Stimulated activated CD8-positive, alpha-beta memory T cell treated with anti-CD3 and anti-CD28 coated beads, Interleukin-7, amount 100 ng/mL, for 4 hours (primary cell): ENCODE results near the gene TRAPPC14.

ENCODE experiments used
- DNase-seq, 2 donors: peaks; one replicate each; pipeline ENCODE4 v3.0.0-alpha.2; 2020; ENCODE audit warnings: low read depth in 2 of 2

TRAPPC14 gene

DNA sequence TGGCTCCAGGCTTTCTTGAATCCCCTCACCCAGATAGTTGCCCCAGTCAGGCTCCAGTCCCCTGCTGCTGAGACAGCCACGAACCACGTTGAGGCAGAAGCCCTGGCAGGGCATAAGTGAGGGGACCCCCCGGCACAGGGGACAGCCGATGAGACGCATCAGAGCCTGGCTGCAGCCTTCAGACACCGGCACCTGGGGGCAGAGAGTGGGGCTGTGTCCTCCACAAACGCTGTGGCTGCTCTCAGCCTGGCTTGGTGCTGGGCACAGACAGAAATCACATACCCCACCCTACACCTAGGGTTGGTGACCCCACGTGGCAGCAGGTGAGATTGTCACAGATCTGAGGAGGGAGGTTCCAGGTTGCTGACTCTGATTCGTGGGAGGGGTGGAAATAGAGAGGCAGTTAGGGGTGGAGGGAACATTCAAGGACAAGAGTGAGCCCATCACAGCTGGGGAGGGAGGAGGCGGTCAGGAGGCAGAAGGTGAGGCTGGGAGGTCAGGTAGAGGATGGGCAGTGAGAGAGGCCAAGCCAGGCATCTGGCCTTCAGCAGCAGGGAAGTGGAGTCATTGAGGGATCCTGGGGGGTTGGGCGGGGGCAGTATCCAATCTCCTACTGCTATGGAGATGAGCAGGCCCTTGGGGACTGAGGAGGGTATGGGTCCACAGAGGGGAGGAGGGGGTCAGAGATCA lies 15.4 kb upstream of the TRAPPC14 start:
- DNase-seq: no peak

DNA sequence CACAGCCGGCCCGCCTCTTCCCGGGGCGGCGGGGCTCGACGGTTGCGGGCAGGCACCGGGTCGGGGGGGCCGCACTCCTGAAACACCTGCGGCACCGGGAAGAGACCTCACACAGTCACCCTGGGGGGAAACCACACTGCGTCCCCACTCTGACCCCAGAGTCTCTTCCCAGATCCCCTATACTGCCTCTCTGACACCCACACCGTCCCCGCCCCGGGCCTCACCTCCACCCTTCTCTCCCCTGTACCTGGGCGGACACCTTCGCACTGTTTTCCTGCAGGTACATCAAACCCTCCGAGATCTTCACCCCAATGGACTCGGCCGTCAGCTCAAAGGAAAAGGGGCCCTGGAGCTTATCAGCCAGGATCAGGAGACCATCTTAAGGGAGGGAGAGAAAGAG lies 13.3 kb upstream of the TRAPPC14 start:
- no peak for DNase-seq

DNA sequence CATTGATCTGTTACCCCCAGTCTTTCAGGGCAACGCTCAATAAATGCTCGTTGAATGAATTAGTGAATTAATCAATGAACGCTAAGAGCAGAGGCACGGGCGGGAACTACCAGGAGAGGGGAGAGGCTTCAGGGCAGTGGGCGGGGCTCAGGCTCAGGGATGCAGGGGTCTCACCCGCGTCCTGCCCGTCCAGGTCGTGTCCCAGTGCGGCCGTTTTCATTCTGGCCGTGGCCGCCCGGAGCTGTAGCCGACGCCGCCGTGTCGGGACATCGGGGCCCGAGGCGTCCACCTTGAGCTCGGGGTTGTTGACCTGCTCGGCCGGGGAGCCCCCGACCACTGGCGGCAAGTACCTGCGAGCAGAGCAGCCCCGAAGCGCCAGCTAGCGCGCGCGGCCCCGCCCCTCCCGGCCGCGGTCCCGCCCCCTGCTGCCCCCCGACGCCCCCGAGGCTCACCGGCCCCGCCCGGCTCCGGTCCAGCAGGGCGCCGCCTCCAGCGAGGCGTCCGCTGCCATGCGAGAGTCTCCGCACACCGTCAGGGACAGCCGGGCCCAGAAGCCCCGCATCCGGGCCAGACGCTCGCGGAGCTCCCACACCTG lies 12.7 kb upstream of the TRAPPC14 start:
- peak in 1 of 2 donors; percentile 31 for DNase-seq

GRCh38 chr7:100170101-100170897 lies 11.8 kb upstream of the TRAPPC14 start:
- no peak for DNase-seq

- no peak for DNase-seq
Measured at GRCh38 chr7:100169147-100169850, 10.8 kb upstream of the TRAPPC14 start.

DNA sequence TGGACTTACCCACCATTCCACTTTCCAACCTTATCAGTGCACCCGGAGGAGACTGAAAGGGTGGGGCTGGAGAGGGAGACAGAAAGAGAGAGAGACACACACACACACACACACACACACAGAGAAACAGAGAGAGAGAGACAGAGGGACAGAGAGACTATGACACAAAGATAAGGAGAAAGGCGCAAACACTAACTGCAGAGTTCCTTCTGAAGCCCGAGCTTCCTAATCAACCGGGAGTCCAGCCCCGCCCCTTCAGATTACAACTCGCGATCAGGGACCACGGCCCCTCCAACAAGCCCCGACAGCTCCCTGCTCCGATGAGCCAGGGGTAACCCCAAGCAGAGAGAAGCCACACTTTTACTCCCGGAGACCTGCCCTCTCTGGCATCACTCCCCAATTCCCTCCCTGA lies 9.4 kb upstream of the TRAPPC14 start:
- no peak for DNase-seq

GRCh38 chr7:100166970-100167911 lies 8.7 kb upstream of the TRAPPC14 start:
- no peak for DNase-seq

GRCh38 chr7:100166317-100166940 lies 7.9 kb upstream of the TRAPPC14 start:
- no peak for DNase-seq

- no peak for DNase-seq
Measured at GRCh38 chr7:100163871-100164270, 5.3 kb upstream of the TRAPPC14 start.

GRCh38 chr7:100163006-100163531 lies 4.5 kb upstream of the TRAPPC14 start:
- no peak for DNase-seq

- DNase-seq: no peak
Measured at GRCh38 chr7:100160067-100160466, 1.5 kb upstream of the TRAPPC14 start.

DNA sequence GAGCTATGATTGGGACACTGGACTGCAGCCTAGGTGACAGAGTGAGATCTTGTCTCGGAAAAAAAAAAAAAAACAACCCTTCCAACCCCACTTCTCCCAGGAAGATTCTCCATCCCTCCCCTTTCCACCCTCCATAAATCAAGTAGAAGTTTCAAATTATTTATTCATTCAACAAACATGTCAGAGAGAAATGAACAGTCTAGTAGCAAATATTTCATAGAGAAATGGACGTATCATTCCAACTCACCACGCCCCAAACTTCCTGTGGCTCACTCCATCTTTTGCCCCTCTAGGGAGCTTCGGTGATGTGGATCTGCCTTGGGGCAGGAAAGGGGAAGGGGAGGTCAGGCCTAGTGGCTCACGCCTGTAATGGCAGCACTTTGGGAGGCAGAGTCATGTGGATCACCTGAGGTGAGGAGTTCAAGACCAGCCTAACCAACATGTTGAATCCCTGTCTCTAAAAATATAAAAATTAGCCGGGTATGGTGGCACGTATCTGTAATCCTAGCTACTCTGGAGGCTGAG lies 638 bp upstream of the TRAPPC14 start:
- DNase-seq: no peak

DNA sequence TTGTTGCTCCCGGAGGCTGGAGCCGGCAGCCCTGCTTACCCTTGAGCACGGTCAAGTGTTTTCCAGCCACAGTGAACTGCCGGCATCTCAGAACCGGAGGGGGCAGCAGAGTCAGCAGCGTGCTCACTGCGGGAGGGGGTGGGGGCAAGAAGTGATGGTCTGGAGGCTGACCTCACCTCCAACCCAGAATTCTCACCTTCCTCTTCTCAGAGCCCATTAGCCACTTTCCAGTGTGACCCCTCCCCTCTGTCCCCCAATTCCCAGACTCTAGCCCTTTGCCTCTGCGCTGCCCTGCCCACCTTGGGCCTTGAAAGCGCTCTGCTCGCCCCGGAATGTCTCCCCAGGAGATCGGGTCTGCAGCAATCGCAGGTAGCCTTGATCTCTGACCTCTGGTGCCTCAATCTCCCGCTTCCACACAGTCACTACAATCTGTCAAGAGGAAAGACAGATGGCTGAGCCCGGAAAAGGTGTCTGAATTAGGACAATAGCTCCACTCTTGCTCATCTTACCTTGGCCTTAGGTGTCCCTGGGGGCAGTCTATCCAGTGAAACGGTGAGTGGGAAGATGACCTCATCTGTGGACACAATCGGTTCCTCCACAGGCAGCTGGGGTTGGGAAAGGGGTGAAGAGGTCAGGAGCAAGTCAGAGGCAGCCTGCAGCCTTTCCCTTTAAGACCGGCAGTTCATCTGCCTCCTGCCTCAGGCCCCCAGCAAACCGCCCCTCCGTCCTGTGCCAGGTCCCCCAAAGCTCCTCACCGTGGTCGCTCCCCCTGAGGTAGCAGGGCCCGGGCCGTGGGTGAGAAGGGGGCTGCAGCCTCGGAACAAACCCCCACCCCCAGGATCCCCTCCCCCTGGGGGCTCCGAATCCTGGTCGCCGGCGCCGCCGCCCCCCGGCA lies 942 bp downstream of the TRAPPC14 start:
- no peak for DNase-seq

DNA sequence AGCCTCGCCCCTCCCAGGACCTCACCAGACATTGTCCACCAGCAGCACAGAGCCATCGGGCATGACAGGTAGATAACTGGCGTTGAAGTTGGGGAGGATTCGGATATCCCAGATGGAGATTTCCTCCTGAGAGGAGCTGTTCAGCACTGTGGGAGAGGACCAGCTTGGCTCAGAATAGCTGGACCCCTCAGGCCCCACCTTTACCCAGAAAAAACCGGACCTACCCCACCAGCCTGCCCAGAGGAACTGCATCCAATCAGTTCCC lies 1.5 kb downstream of the TRAPPC14 start:
- no peak for DNase-seq

- no peak for DNase-seq
Measured at GRCh38 chr7:100156331-100157068, 2.0 kb downstream of the TRAPPC14 start.

GRCh38 chr7:100155553-100156317 lies 2.8 kb downstream of the TRAPPC14 start:
- DNase-seq: no peak

DNA sequence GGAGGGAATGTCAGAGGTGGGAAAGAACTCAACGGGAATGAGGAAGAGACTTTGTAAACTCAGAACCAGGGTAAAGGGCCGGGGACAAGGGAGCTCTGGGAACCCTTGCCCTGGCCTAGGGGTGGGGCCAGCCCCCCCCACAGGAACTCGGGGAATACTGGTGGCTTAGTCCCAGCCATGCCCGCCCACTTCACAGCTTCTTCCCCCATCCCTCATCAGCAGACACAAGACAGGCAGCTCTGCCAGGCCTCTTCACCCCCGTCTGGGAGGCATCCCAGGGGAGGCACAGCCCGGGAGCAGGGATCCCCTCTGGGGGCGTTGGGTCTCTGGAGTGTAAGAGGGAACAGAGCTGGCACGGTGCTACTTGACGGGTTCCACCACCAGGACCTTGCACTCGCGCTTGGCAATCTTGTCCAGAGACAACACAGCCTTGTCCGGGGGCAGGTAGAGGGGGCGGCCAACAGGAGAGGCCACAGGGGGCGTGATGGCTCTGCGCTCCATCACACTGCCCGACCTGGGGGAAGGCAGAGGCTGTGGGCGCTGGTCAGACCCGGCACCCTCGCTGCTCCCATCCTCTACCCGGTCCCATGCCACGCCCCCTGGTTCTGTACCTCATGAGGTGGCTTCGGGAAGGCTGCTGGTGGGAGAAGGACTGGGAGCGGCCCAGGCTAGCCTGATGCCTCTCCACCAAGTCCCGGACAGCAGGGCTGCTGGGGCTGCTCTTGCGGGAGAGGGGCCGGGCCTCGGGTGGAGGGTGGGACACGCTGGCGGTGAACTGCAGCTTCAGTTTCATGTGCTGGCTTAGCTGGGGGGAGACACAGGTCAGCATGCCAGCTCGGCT lies 3.7 kb downstream of the TRAPPC14 start:
- DNase-seq: no peak
